Endothelial cell of umbilical vein (primary cell): ENCODE results near the gene AGAP4. TPM values are rescaled to one million over a fixed set of nuclear protein-coding genes. Genes with fewer than 3 reads are reported as not detected.

Experiments used
- BruUV-seq: library from RNA; stranded (reverse); fragments of 400-500 nt; replicated peaks from 2 replicates; lab custom pipeline; 2021; lab: Mats Ljungman, UMichigan
- CTCF ChIA-PET: fragments of 300-600, 350-600 bp; sonication (Branson Sonifier 250); formaldehyde crosslinking; loops from one replicate; lab custom pipeline; 2021; ENCODE audit warnings: antibody characterized with exemption, inconsistent platforms; lab: Charles Lee
- POLR2A ChIA-PET: fragments of 300-600, 350-600 bp; sonication (Branson Sonifier 250); formaldehyde crosslinking; loops from one replicate; lab custom pipeline; 2021; ENCODE audit warnings: antibody characterized with exemption, inconsistent platforms; lab: Charles Lee
- DNase-seq: peaks from one replicate; pipeline ENCODE4 v3.0.0-alpha.2; 2011; ENCODE audit warnings: low read depth, low spot score
- FAIRE-seq: peaks from 2 replicates; lab custom pipeline; 2011; peaks lifted over from hg19 to GRCh38; lab: Jason Lieb, UNC
- H2AFZ ChIP-seq: 2 replicates; pipeline ENCODE4 v1.6.0; 2012; ENCODE audit warnings: low read depth, low read length, control low read depth, inconsistent platforms
- H3K27ac ChIP-seq: 2 replicates; pipeline ENCODE4 v1.5.1; 2011; ENCODE audit warnings: low read depth, mild to moderate bottlenecking, control low read depth, low read length, moderate library complexity; ENCODE audit not compliant: insufficient read depth
- H3K27me3 ChIP-seq, 2 experiments: 2 replicates each; pipeline versions ENCODE4 v1.6.0 to v1.6.1; 2011; ENCODE audit warnings: low read length in 2 of 2, mixed read lengths in 1 of 2; ENCODE audit not compliant: control insufficient read depth in 2 of 2, insufficient read depth in 2 of 2
- H3K36me3 ChIP-seq, 2 experiments: 2 replicates in 1 of 2; 3 replicates in 1 of 2; pipeline ENCODE4 v1.5.1; 2011; ENCODE audit warnings: low read length in 2 of 2, mild to moderate bottlenecking in 1 of 2, moderate library complexity in 1 of 2; ENCODE audit not compliant: control insufficient read depth in 2 of 2, insufficient read depth in 2 of 2; ENCODE audit errors: extremely low read depth in 1 of 2
- H3K4me1 ChIP-seq: 3 replicates; pipeline ENCODE4 v1.5.1; 2011; ENCODE audit warnings: mild to moderate bottlenecking, low read length; ENCODE audit not compliant: control insufficient read depth, insufficient read depth; ENCODE audit errors: extremely low read depth
- H3K4me2 ChIP-seq: 2 replicates; pipeline ENCODE4 v1.6.1; 2011; ENCODE audit warnings: low read length, control low read depth, mixed read lengths; ENCODE audit not compliant: insufficient read depth
- H3K4me3 ChIP-seq, 3 experiments: fragments of 200-600 bp in 1 of 3; sonication (generic), shearing (Covaris generic) in 1 of 3; replicated peaks in 1 of 3; 2 replicates each; pipeline ENCODE4 v1.5.1; 2011 to 2016; ENCODE audit warnings: control low read depth in 3 of 3, low read length in 3 of 3, mild to moderate bottlenecking in 2 of 3, inconsistent platforms in 1 of 3, low read depth in 1 of 3, moderate library complexity in 1 of 3; ENCODE audit not compliant: insufficient read depth in 1 of 3
- H3K79me2 ChIP-seq: 2 replicates; pipeline ENCODE4 v1.6.0; 2012; ENCODE audit warnings: low read length, inconsistent platforms; ENCODE audit not compliant: control insufficient read depth, insufficient read depth
- H3K9ac ChIP-seq: replicated peaks from 2 replicates; pipeline ENCODE3; 2011; ENCODE audit warnings: low read length, control low read depth; ENCODE audit not compliant: insufficient read depth; ENCODE audit errors: extremely low read depth
- H3K9me1 ChIP-seq: replicated peaks from 3 replicates; pipeline ENCODE4 v1.6.0; 2011; ENCODE audit warnings: mild to moderate bottlenecking, low read length; ENCODE audit not compliant: control insufficient read depth, insufficient read depth; ENCODE audit errors: extremely low read depth
- H3K9me3 ChIP-seq: replicated peaks from 2 replicates; pipeline ENCODE4 v1.5.1; 2012; ENCODE audit warnings: low read length, inconsistent platforms; ENCODE audit not compliant: control insufficient read depth, insufficient read depth
- H4K20me1 ChIP-seq: replicated peaks from 2 replicates; pipeline ENCODE3; 2011; ENCODE audit warnings: mild to moderate bottlenecking, low read length; ENCODE audit not compliant: control insufficient read depth, insufficient read depth; ENCODE audit errors: extremely low read depth
- FOS ChIP-seq: IDR thresholded peaks from 2 replicates; pipeline ENCODE4 v1.6.1; 2011; ENCODE audit warnings: mild to moderate bottlenecking, low read length, moderate library complexity, borderline replicate concordance; ENCODE audit not compliant: insufficient read depth
- GATA2 ChIP-seq: IDR thresholded peaks from 2 replicates; pipeline ENCODE4 v1.7.0; 2011; ENCODE audit warnings: low read depth, mild to moderate bottlenecking, moderate library complexity, mixed read lengths, low read length; ENCODE audit not compliant: insufficient read length, insufficient read depth
- MYC ChIP-seq: IDR thresholded peaks from one replicate; pipeline ENCODE4 v1.6.1; 2011; ENCODE audit warnings: mild to moderate bottlenecking, low read depth, low read length
- POLR2A ChIP-seq: IDR thresholded peaks from 2 replicates; pipeline ENCODE4 v1.6.1; 2012; ENCODE audit warnings: low read depth, mild to moderate bottlenecking, control low read depth, low read length
- dilution Hi-C: fragments of 300-500 bp; cut with MboI; formaldehyde crosslinking; loops from one replicate; pipeline ENCODE4 v1.15.0; 2019; ENCODE audit warnings: low sequenced_read_pairs; ENCODE audit not compliant: extremely low pct_ligation_motif_present
- intact Hi-C: fragments of 100-400 bp; cut with micrococcal nuclease; formaldehyde crosslinking; loops from one replicate; pipeline ENCODE4 v1.10.0; 2022
- polyA plus RNA-seq, 4 experiments: library from polyadenylated mRNA; depleted of rRNA in 3 of 4; stranded (reverse) in 3 of 4; unstranded in 1 of 4; fragments of >200 nt; gene quantifications; 2 replicates each; pipeline versions ENCODE4 v1.2.1 to v1.2.3, GENCODE V29; 2011 to 2012; ENCODE audit warnings: missing spikeins in 1 of 4
- total RNA-seq: library from RNA; stranded (reverse); gene quantifications from 2 replicates; pipeline ENCODE4 v1.2.3, GENCODE V29; 2021
- TF ChIP-seq, protein P1 (sequence below), 2 donors: IDR thresholded peaks; 1 replicate in 1 of 2; 2 replicates in 1 of 2; pipeline ENCODE4 v1.5.1; 2011; ENCODE audit warnings: low read length in 2 of 2, mild to moderate bottlenecking in 2 of 2, moderate library complexity in 2 of 2, control low read depth in 1 of 2, inconsistent platforms in 1 of 2, low read depth in 1 of 2; ENCODE audit not compliant: insufficient read depth in 1 of 2; ENCODE audit errors: extremely low read depth in 1 of 2
- TF ChIP-seq, protein P2 (sequence below): IDR thresholded peaks from 2 replicates; pipeline ENCODE4 v1.6.1; 2011; ENCODE audit not compliant: insufficient read depth, insufficient read length

Gene AGAP4
- total and polyA plus RNA-seq, 2 donors (not counting 3 experiments of a cell fraction or from before 2014, with no cell fraction given), result 11.4 to 18.2 TPM

DNA sequence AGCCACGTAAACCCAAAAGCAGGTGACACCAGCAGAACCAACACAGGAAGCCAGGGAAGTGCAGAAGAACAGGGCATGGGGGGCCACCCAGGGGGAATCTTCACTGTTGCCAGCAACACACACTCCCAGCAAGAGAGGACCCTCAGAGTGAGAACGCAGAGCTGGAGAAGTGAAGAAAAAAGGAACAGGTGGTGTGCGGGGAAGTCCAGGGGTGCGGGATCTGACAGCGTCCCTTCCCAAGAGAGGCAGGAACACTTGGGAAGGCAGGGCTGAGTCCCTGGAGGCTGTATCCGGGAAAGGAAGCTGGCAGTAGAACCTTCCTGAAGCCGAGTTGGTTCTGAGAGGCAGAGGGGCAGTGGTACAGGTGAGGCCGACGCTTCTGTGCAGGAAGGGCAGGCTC is 27.7 kb downstream of the AGAP4 start:
- POLR2A ChIA-PET, result no interaction called here
- H3K4me2 ChIP-seq, result no peak overlapping the region
- H3K9ac ChIP-seq, result no peak overlapping the region
- no peaks in the 10 kb centered on the region for H3K79me2 ChIP-seq
- no peaks in the 10 kb centered on the region for H3K9me1 ChIP-seq
- no peaks in the 10 kb centered on the region for H3K4me1 ChIP-seq
- H3K36me3 ChIP-seq, result no peaks in the 10 kb centered on the region
- H4K20me1 ChIP-seq, result no peaks in the 10 kb centered on the region
- FAIRE-seq, result no peak
- CTCF ChIA-PET, result no interaction called here
- H3K9me3 ChIP-seq, result no peaks in the 10 kb centered on the region
- H3K27me3 ChIP-seq, result no peaks in the 10 kb centered on the region
- no peak for TF ChIP-seq GATA2
- TF ChIP-seq FOS, result no peak
- TF ChIP-seq, protein P1, sequence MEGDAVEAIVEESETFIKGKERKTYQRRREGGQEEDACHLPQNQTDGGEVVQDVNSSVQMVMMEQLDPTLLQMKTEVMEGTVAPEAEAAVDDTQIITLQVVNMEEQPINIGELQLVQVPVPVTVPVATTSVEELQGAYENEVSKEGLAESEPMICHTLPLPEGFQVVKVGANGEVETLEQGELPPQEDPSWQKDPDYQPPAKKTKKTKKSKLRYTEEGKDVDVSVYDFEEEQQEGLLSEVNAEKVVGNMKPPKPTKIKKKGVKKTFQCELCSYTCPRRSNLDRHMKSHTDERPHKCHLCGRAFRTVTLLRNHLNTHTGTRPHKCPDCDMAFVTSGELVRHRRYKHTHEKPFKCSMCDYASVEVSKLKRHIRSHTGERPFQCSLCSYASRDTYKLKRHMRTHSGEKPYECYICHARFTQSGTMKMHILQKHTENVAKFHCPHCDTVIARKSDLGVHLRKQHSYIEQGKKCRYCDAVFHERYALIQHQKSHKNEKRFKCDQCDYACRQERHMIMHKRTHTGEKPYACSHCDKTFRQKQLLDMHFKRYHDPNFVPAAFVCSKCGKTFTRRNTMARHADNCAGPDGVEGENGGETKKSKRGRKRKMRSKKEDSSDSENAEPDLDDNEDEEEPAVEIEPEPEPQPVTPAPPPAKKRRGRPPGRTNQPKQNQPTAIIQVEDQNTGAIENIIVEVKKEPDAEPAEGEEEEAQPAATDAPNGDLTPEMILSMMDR (IDR thresholded peaks at IDR 0.05; ENCODE audit: extremely low read depth in 1 of 2, insufficient read depth in 1 of 2, low read depth in 1 of 2, low read length in 2 of 2), result no peak
- TF ChIP-seq POLR2A, result no peak
- no peak for TF ChIP-seq MYC
- intact Hi-C loops, result no loop called here
- no peak for DNase-seq
- H2AFZ ChIP-seq, result no peak overlapping the region
- H3K27ac ChIP-seq, result no peak overlapping the region
- H3K4me3 ChIP-seq, result no peak overlapping the region
- dilution Hi-C loops, result no loop called here
- no TSS peak for BruUV-seq

DNA sequence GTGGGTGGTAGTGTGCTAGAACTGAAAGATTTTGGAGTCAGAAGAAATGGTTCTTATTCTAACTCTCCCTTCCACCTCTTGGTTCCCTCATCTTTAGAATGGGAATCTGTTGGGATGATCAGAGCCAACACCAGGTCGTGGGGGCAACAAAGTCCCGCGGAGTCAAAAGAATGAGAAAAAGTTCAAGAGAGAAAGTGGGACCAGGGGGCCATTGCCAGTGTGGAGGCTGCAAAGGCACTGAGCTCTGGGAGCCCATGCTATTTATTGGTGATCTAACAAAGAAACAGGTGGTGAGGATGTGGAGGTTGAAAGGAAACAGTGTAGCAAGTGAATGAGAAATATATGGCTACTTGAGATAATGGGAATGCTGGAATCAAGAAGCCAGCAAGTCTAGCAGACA is 29.4 kb downstream of the AGAP4 start:
- Histone ChIP-seq H3K9me1 (no peaks in the 10 kb centered on the region), H3K9me3 (no peaks in the 10 kb centered on the region), H3K4me2 (no peak overlapping the region), H3K36me3 (no peaks in the 10 kb centered on the region), H3K27me3 (no peaks in the 10 kb centered on the region), H3K4me3 (no peak overlapping the region), H3K27ac (no peak overlapping the region), H3K4me1 (no peaks in the 10 kb centered on the region), H2AFZ (no peak overlapping the region), H3K9ac (no peak overlapping the region), H3K79me2 (no peaks in the 10 kb centered on the region), H4K20me1 (no peaks in the 10 kb centered on the region)
- TF ChIP-seq, protein P2, sequence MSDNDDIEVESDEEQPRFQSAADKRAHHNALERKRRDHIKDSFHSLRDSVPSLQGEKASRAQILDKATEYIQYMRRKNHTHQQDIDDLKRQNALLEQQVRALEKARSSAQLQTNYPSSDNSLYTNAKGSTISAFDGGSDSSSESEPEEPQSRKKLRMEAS, result no peak
- no peak for DNase-seq
- intact Hi-C loops (no loop called here), dilution Hi-C loops (no loop called here)
- POLR2A ChIA-PET, result no interaction called here
- BruUV-seq, result no TSS peak
- CTCF ChIA-PET, result no interaction called here
- no peak for FAIRE-seq
